HUES48 (cell line): ENCODE data around the gene TSPAN31.
A peak's percentile ranks its signal among the peaks of the same experiment; 100 is the strongest.

Experiments
- H3K27ac ChIP-seq: one replicate; pipeline ENCODE4 v1.7.0; 2013; ENCODE audit warnings: low read depth, low read length, inconsistent platforms
- H3K27me3 ChIP-seq: 2 replicates; pipeline ENCODE4 v1.6.1; 2013; ENCODE audit warnings: mild to moderate bottlenecking, low read length; ENCODE audit not compliant: control insufficient read depth, insufficient read depth
- H3K36me3 ChIP-seq: 2 replicates; pipeline ENCODE4 v1.6.1; 2013; ENCODE audit warnings: low read length; ENCODE audit not compliant: control insufficient read depth, insufficient read depth
- H3K4me1 ChIP-seq: 2 replicates; pipeline ENCODE4 v1.6.1; 2013; ENCODE audit warnings: mild to moderate bottlenecking, low read length; ENCODE audit not compliant: control insufficient read depth, insufficient read depth
- H3K4me3 ChIP-seq: 2 replicates; pipeline ENCODE4 v1.5.1; 2013; ENCODE audit warnings: mild to moderate bottlenecking, low read depth, low read length
- H3K9ac ChIP-seq: 2 replicates; pipeline ENCODE4 v1.6.1; 2013; ENCODE audit warnings: mild to moderate bottlenecking, low read depth, low read length, moderate library complexity
- H3K9me3 ChIP-seq: 2 replicates; pipeline ENCODE4 v1.6.1; 2013; ENCODE audit warnings: low read length; ENCODE audit not compliant: control insufficient read depth, insufficient read depth

Gene TSPAN31

DNA sequence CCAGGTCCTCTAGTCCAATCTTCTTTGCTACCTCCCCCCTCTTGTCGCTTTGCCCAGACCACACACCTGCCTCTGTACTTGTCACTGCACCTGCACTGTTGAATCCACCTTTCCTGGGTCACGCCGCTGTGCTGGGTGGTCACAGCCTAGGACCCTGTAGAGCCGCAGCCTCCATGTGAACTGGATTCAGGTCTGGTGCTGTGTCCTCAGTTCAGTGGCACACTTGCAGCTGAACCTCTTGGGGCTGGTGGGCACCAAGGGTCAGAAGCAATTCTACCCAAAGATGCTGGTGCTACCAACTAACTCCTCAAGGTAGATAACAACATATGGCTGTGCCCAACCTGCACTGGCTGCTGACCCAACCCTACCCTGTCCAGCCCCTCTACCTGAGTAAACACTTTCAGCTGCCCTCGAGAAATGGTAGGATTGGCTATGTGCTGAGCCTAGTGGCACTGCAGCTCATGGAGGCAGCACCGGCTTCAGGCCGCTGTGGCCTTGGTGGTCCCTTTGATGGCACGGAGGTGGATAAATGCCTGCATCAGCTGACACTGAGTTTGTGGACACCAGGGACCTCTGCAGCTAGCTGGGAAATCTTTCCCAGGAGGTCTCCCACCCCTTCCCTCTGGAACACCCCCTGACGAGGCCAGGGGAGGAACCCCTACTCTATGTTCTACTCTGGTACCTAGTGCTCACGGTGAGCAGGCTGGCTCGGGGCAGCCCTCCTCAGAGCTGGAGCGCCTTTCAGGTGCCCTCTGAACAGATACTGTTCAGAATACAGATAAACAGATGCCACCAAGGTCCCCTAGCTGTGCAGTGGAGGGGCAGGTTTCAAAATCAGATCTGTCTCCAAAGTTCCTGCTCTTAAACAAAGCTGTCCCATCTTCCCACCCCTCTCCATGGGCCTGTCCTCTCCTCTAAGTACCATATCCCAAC is 20.6 kb upstream of the TSPAN31 start:
- no peaks in the 10 kb centered on the region for H3K4me1 ChIP-seq
- peaks cover 52% of the 10 kb centered on the region for H3K27me3 ChIP-seq
- H3K36me3 ChIP-seq: peaks cover 16% of the 10 kb centered on the region
- H3K4me3 ChIP-seq: no peak overlapping the region
- no peak overlapping the region for H3K27ac ChIP-seq
- no peaks in the 10 kb centered on the region for H3K9me3 ChIP-seq
- no peak overlapping the region for H3K9ac ChIP-seq

DNA sequence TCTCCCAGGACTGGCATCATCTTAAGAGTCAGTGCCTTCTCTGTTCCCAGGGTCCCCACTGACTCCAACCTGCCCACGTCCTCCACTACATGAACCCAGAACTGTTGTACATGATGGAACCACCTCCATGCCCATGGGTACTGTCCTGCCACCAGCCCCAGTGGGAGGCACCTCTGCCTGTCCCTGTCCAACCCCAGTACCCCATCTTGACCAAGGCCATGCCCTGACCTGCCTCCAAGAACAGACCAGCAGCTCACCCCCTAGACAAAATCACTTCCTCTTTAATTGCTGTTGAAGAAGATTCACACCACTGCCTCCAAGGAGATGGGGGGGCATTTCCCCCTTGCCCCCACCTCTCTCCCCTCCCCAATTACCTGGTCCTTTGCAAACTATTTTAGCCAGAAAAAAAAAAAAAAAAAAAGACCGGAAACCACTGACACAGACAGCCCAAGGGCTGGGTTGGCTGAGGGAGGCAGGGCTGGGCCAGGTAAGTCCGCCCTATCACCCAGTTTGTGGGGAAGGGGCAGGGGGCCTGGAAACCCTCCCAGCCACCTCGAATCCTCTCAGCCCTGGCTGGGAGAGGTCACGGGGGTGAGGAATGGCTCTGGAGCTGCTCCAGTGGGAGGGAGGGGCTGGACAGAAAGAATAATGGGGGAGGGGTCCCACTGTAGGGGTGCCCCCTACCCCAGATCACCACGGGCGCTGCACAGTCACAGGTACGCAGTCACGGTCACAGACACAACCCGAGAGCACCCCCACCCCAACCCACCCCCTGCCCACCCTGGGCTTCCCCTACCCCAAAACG is 19.7 kb upstream of the TSPAN31 start:
- Histone ChIP-seq H3K9me3 (no peaks in the 10 kb centered on the region), H3K36me3 (peaks cover 9% of the 10 kb centered on the region; the same call in 1 of the 2 replicates), H3K9ac (no peak overlapping the region), H3K27me3 (peaks cover 61% of the 10 kb centered on the region), H3K4me3 (no peak overlapping the region), H3K4me1 (no peaks in the 10 kb centered on the region), H3K27ac (no peak overlapping the region)

DNA sequence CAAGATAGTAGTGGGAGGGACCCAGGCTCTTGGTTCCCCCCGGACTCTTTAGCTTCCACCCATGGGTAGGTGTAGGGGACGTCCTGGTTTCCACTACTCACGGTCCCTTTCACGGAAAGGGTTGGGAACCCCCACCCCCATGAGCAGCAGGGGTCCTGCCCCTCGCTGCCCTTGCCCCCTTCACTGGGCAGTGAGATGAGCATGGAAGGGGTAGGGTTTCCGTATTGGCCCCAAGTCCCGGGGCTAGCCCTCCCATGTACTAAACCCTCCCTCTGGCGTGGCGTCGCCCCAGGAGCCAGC is 19.0 kb upstream of the TSPAN31 start:
- Histone ChIP-seq H3K27ac (no peak overlapping the region), H3K27me3 (peaks cover 67% of the 10 kb centered on the region), H3K4me3 (peak overlapping the region; percentile 66), H3K9me3 (no peaks in the 10 kb centered on the region), H3K36me3 (peaks cover 3% of the 10 kb centered on the region; the same call in 1 of the 2 replicates), H3K9ac (no peak overlapping the region), H3K4me1 (no peaks in the 10 kb centered on the region)

DNA sequence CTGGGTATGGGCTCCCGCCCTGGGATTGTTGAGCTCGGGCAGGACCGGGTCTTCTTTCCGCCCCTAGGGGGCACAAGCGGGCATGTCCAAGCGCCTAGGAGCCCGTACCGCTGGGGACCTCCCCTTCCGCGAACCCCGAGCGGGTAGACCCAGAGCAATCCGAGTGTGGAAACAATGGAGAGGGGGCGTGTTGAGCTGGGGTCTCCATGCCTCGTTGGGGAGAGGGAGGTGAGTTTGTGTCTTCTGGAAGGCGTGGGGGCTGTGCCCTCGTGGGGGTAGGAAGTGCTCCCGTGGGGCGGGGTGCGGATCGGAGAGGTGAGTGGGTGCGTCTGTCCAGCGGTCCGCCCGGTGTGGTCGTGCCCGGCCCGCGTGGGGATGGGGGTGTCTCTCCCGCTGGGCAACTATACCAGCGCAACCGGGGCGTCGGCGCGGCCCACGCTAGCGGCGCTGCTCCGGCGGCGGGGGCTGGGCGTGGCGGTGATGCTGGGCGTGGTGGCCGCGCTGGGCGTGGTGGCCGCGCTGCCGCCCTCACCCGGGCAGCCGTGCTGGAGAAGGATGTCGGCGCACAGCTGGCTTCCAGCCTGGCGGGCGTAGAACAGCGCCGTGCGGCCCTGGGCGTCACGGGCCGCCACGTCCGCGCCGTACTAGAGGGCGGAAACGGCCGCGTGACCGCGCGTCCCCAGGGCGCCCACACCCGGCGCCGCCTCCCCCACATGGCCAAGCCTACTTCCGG is 18.5 kb upstream of the TSPAN31 start:
- no peaks in the 10 kb centered on the region for H3K4me1 ChIP-seq
- H3K36me3 ChIP-seq: no peaks in the 10 kb centered on the region
- no peak overlapping the region for H3K27ac ChIP-seq
- peaks cover 72% of the 10 kb centered on the region for H3K27me3 ChIP-seq
- no peaks in the 10 kb centered on the region for H3K9me3 ChIP-seq
- peak overlapping the region; percentile 66 for H3K4me3 ChIP-seq
- H3K9ac ChIP-seq: no peak overlapping the region

DNA sequence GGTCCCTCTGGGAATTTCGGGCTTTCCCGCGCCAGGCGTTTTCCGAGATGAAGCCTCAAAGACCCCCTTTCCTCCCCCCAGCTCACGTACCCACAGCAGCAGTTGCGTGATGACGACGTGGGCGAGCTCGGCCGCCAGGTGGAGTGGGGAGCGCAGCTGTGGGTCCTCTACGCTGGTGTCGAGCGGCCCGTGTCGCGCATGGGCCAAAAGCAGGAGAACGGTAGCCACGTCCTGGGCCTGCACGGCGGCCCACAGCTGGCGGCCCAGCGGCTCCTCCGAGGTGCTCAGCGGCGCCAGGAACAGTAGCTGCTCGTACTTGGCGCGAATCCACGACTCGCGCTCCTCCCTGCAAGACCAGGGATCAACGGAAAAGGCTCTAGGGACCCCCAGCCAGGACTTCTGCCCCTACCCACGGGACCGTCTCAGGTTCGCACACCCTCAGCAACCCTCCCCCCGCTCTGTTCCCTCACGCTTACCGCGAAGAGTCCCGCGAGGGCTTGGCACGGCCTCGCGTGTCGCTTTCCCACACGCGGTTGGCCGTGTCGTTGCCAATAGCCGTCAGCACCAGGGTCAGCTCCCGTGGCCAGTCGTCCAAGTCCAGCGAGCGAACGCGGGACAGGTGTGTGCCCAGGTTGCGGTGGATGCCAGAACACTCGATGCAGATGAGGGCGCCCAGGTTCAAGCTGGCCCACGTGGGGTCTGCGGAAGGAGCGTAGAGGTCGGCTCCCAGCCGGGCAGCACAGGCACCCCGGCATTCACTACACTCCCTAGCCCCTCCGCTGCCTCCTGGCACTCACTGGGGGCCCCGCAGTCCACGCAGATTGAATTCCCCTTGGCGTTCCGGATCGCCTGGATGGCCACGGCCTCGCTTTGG is 17.7 kb upstream of the TSPAN31 start:
- H3K36me3 ChIP-seq: no peaks in the 10 kb centered on the region

DNA sequence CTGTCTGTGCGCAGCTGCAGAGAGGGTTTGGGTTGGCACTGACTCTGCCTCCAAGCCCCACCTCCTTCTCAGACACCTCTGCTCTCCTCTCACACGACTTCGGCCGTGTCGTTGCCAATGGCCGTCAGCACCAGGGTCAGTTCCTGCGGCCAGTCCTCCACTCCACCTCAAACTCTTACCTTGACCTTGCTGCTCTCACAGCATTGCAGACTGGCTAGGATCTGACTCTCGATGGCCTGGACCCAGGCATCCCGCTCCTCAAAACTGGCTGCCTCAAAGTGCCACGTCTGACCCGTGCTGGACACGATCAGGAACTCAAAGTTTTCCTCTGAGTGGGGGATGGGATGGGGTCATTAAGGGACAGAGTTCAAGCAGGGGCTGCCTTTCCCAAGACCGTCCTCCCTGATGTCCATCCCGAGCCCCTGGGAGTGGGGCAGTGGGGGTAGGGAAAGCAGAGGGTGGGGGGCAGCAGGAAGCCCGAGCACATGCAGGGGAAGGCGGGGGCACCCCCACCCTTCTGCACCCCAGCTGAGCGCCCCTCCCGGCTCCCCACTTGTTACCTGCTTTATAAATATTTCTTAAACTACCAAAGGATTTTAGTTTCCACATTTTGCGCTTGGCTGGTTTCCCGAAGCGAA is 17.0 kb upstream of the TSPAN31 start:
- Histone ChIP-seq H3K27me3 (peaks cover 88% of the 10 kb centered on the region), H3K27ac (no peak overlapping the region), H3K4me3 (peak overlapping the region; percentile 66; the same call in 1 of the 2 replicates), H3K9ac (no peak overlapping the region), H3K36me3 (no peaks in the 10 kb centered on the region), H3K9me3 (no peaks in the 10 kb centered on the region), H3K4me1 (no peaks in the 10 kb centered on the region)

More for the DNA sequence above, 17.7 kb upstream of the TSPAN31 start:
- H3K9ac ChIP-seq: no peak overlapping the region
- H3K9me3 ChIP-seq: no peaks in the 10 kb centered on the region
- no peaks in the 10 kb centered on the region for H3K4me1 ChIP-seq
- H3K27me3 ChIP-seq: peaks cover 80% of the 10 kb centered on the region
- peak overlapping the region; percentile 66 for H3K4me3 ChIP-seq
- H3K27ac ChIP-seq: no peak overlapping the region

DNA sequence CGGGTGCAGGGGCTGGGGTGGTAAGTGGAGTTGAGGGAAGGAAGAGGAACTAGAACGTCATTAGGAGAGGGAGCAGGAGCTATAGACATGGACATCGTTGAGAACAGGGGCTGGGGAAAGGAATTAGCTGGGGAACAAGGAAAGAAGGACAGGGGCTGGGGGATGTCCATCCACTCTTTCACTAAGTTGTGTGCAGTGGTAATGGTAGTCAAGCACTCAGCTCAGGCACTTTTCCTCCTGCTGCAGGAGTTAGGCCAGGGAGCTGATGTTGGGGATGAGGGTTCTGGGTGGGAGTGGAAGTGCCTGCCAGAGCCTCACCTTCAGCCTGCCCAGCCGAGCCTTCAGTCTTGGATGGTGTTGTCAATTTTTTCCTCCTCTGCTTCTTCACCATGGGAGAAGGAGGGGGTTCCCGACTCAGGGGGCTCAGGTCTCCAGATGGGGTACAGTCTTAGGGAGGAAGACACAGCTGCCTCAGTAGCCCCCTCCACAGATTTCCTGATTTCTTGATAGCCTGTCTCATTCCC is 15.5 kb upstream of the TSPAN31 start:
- no peaks in the 10 kb centered on the region for H3K9me3 ChIP-seq
- H3K4me3 ChIP-seq: no peak overlapping the region
- H3K27me3 ChIP-seq: peaks cover 95% of the 10 kb centered on the region
- H3K27ac ChIP-seq: no peak overlapping the region
- no peaks in the 10 kb centered on the region for H3K4me1 ChIP-seq
- no peak overlapping the region for H3K9ac ChIP-seq
- no peaks in the 10 kb centered on the region for H3K36me3 ChIP-seq

DNA sequence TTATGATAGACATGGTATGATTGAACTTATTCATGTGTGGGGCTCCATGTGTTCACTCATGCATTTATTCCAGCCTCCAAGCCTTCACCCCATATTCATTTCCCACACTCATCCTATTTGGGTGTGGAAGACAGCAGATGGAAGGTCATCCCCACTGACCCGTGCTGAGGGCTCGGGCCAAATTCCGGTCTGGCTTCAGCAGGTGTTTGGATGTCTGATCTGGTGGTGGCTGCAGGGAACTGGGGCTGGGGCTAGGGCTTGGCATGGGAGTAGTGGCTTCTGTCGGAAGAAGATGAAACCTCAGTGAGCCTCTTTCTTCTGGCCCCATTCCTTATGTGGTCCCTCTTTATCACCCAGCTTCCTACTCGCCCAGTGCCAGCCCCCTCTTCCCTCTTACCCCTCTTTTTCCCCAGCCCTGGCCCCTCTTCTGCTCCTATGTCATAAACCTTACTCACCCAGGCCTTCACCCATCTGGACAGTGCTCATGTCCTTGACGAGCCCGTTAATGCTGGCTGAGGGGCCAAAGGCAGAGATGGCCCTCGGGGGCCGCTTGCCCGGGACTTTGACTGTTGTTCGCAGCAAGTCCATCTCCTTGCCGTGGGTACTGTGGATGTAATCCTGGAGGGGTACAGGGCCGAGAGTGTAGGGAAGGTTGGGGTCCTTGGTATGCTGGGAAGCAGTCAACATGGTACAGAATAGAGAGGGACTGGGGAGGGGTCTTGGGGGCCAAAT is 14.3 kb upstream of the TSPAN31 start:
- H3K27me3 ChIP-seq: peaks cover 95% of the 10 kb centered on the region

DNA sequence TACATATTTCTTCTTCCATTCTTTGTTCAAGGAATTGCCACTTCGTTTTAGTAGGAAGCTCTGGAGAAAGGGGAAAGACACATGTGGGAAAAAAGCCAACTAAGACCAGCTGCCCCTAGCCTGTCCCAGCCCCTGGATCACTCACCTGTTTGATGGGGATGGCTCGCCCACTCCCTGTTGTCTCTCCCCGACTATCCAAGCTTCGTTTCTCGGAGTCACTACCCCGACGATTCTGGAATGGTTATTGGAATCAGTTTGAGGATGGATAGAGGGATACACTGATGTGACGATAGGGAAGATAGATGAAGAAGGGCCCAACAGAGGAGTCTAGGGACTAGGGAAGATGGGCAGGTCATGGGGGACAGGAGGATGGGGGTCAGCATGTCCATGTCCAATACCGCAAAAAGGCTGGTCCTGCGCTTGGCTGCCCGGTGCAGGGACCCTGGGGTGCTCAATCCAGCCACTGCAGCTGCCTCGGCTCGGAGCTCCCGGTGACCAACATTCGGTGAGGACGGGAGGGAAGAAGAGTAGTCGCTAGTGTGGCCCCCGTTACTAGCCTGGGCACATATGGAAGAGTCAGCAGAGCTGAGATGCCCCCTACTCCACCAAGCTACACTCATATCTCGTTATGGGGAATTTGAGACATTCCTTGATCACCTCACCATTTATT is 13.3 kb upstream of the TSPAN31 start:
- H3K9me3 ChIP-seq: no peaks in the 10 kb centered on the region

More for the DNA sequence above, 14.3 kb upstream of the TSPAN31 start:
- no peak overlapping the region for H3K9ac ChIP-seq
- H3K9me3 ChIP-seq: no peaks in the 10 kb centered on the region
- H3K36me3 ChIP-seq: no peaks in the 10 kb centered on the region
- H3K27ac ChIP-seq: no peak overlapping the region
- no peak overlapping the region for H3K4me3 ChIP-seq
- peaks cover 1% of the 10 kb centered on the region for H3K4me1 ChIP-seq

More for the DNA sequence above, 13.3 kb upstream of the TSPAN31 start:
- no peaks in the 10 kb centered on the region for H3K36me3 ChIP-seq
- no peak overlapping the region for H3K4me3 ChIP-seq
- no peak overlapping the region for H3K9ac ChIP-seq
- peaks cover 6% of the 10 kb centered on the region for H3K4me1 ChIP-seq
- H3K27me3 ChIP-seq: peaks cover 98% of the 10 kb centered on the region
- no peak overlapping the region for H3K27ac ChIP-seq
